Fibroblast of lung (primary cell): ENCODE results near the gene COA1.

ENCODE experiments used
- CTCF ChIP-seq, 2 donors: IDR thresholded peaks in 1 of 2; conservative IDR thresholded peaks in 1 of 2; 1 replicate in 1 of 2; 2 replicates in 1 of 2; pipeline ENCODE4 v1.5.1; 2011 to 2012; ENCODE audit warnings: low read length in 2 of 2, control low read depth in 1 of 2, inconsistent platforms in 1 of 2, low read depth in 1 of 2, mild to moderate bottlenecking in 1 of 2
- EZH2 ChIP-seq: IDR thresholded peaks from 2 replicates; pipeline ENCODE4 v1.5.1; 2012; ENCODE audit warnings: low read length, control low read depth, mild to moderate bottlenecking; ENCODE audit errors: missing control alignments

GRCh38 chr7:43645699-43646226 is 83.6 kb downstream of the COA1 start:
- TF ChIP-seq CTCF (conservative IDR thresholded peaks at IDR 0.05 in 1 of 2, IDR thresholded peaks at IDR 0.05 in 1 of 2; ENCODE audit: low read depth in 1 of 2, low read length in 2 of 2) (no peak), EZH2 (no peak)
